Endothelial cell (in vitro differentiated cells): ENCODE measurements around the gene RAPGEF1. TPM values are rescaled to one million over a fixed set of nuclear protein-coding genes. Genes with fewer than 3 reads are reported as not detected.

Experiments used
- DNase-seq: peaks from one replicate; pipeline ENCODE4 v3.0.0; 2021; ENCODE audit warnings: low spot score
- H3K27ac Mint-ChIP-seq: one replicate; pipeline ENCODE4 v1.8.0; 2021; ENCODE audit warnings: mixed read lengths, inconsistent platforms; ENCODE audit not compliant: unreplicated experiment
- H3K27me3 Mint-ChIP-seq: one replicate; pipeline ENCODE4 v1.8.0; 2021; ENCODE audit warnings: mild to moderate bottlenecking, moderate library complexity, mixed read lengths, inconsistent platforms; ENCODE audit not compliant: unreplicated experiment
- H3K36me3 Mint-ChIP-seq: one replicate; pipeline ENCODE4 v1.8.0; 2021; ENCODE audit warnings: mild to moderate bottlenecking, low read depth, mixed read lengths, inconsistent platforms; ENCODE audit not compliant: unreplicated experiment
- H3K4me1 Mint-ChIP-seq: one replicate; pipeline ENCODE4 v1.8.0; 2021; ENCODE audit warnings: mild to moderate bottlenecking, mixed read lengths, inconsistent platforms; ENCODE audit not compliant: unreplicated experiment
- H3K4me3 Mint-ChIP-seq: one replicate; pipeline ENCODE4 v1.8.0; 2021; ENCODE audit warnings: mild to moderate bottlenecking, mixed read lengths, inconsistent platforms; ENCODE audit not compliant: unreplicated experiment
- H3K9me3 Mint-ChIP-seq: one replicate; pipeline ENCODE4 v1.8.0; 2021; ENCODE audit warnings: mixed read lengths, inconsistent platforms; ENCODE audit not compliant: unreplicated experiment
- total RNA-seq: library from RNA; stranded (reverse); fragmentation: NEBNext Ultra II Directional; extraction: Animal tissue kit (Norgen Biotek cat#: 25700); gene quantifications from one replicate; pipeline ENCODE4 v1.2.1, GENCODE V29; 2021; ENCODE audit not compliant: unreplicated experiment
- TF ChIP-seq, protein P1 (sequence below): fragments of 200-600 bp; sonication (generic); IDR thresholded peaks from one replicate; pipeline ENCODE4 v1.5.0; 2021; ENCODE audit warnings: antibody characterized with exemption; ENCODE audit not compliant: unreplicated experiment

Gene RAPGEF1
- total RNA-seq, 1 donor from 2014 or later: 226 TPM

DNA sequence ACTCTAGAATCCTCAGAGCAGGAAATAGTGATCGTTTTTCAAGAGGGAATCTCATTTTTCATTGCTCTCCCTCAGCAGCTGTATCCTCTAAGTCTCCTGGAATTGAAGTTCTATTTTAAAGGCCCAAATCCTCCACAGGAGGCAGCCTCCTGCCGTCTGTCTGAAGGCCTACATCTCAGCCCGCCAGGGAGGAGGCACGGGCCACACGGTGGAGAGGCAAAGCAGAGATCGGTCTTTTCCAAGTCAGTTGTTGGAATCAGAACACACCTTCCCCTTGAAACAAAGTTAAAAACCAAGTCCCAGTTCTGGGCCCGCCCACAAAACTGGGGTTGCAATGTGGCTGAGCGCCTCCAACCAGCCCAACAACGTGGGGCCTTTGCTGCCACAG lies 68.7 kb downstream of the RAPGEF1 start:
- Mint-ChIP-seq H3K4me1 (peaks cover 49% of the 10 kb centered on the region), H3K27me3 (peaks cover 1% of the 10 kb centered on the region), H3K9me3 (no peaks in the 10 kb centered on the region), H3K4me3 (no peak overlapping the region), H3K36me3 (no peaks in the 10 kb centered on the region), H3K27ac (no peak overlapping the region)
- DNase-seq: no peak
- TF ChIP-seq, protein P1, sequence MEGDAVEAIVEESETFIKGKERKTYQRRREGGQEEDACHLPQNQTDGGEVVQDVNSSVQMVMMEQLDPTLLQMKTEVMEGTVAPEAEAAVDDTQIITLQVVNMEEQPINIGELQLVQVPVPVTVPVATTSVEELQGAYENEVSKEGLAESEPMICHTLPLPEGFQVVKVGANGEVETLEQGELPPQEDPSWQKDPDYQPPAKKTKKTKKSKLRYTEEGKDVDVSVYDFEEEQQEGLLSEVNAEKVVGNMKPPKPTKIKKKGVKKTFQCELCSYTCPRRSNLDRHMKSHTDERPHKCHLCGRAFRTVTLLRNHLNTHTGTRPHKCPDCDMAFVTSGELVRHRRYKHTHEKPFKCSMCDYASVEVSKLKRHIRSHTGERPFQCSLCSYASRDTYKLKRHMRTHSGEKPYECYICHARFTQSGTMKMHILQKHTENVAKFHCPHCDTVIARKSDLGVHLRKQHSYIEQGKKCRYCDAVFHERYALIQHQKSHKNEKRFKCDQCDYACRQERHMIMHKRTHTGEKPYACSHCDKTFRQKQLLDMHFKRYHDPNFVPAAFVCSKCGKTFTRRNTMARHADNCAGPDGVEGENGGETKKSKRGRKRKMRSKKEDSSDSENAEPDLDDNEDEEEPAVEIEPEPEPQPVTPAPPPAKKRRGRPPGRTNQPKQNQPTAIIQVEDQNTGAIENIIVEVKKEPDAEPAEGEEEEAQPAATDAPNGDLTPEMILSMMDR: no peak

DNA sequence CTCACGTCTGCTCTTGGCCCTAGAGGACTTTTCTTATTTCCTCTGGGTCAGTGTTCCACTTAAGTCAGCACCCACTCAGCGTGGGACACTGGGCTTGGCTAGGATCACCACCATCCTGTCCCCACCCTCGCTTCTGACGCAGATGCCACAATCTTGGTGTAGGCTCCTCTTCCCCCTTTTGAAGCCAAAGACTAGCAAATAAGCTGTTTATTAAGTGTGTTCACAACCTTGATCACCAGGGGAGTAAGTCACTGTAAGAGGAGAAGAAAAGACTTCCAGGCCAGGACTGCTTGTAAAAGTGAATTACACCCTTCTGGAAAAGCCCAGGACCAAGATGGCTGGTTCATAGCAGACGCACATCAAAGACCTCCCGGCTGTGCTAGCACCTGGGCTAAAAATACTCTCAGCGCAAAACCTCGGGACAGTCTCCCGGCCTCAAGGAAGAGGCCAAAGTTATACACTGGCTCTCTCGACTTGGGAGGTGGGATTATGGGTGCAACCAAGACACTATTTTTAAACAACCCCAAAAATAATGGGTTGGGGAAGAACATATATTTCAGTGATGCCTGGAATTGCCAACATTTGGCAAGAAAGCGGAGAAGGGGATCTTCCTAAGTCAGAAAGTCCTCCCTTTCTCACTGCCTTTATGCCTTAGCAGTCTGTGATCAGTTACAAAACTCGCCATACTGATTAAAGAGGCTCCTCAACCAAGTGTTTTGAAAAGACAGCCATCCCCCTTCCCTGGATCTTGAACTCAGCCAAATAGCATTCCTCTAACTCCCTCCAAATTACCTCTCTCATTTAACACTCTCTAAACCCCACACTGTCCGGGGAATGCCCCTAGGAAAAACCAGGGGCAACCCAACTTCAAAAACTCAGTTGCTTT lies 69.4 kb downstream of the RAPGEF1 start:
- H3K27ac Mint-ChIP-seq: peak overlapping the region; percentile 31
- H3K4me3 Mint-ChIP-seq: no peak overlapping the region
- TF ChIP-seq, protein P1: no peak
- DNase-seq: no peak
- peaks cover 42% of the 10 kb centered on the region for H3K4me1 Mint-ChIP-seq
- H3K27me3 Mint-ChIP-seq: peaks cover 1% of the 10 kb centered on the region
- peaks cover 2% of the 10 kb centered on the region for H3K36me3 Mint-ChIP-seq
- H3K9me3 Mint-ChIP-seq: no peaks in the 10 kb centered on the region

DNA sequence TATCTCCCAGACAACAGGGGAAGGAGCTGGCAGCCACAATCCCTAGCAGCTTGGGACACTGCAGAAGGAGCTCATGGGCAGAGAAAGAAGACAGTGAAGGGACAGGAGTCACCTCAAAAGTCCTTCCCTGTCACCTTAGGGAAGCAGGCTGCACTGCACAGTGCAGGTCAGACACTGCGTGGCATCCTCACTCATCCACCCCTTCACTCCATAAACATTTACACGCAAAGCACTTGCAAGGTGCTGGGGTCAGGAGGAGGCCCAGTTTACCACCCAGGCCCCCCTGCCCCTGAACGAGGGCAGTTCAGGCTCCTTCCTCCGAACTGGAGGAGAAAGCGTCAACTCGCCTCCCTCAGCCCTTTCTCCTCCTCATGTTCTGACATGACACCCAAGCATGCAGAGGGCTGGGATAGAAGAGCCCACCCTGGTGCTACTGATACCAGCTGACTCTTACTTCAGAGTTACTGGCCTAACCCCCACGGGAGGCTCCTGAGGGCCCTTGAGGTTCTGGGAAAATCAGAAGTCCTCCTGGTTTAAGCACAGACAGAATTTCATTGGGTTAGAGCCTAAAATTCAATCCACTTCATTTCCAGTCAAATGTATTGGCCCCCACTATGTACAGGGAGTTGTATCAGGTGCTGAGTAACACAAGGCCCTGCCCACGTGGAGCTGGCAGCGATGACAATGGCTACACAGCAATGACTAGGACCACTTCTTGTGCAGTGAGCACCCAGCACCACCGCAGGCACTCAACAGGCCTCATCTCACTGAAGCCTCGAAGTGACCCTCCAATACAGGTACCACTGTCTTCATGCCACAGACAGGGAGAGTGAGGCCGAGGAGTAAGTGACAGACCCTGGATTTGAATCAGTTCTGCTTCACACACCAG lies 70.4 kb downstream of the RAPGEF1 start:
- peaks cover 1% of the 10 kb centered on the region for H3K27me3 Mint-ChIP-seq
- peaks cover 11% of the 10 kb centered on the region for H3K36me3 Mint-ChIP-seq
- no peak overlapping the region for H3K4me3 Mint-ChIP-seq
- no peaks in the 10 kb centered on the region for H3K9me3 Mint-ChIP-seq
- TF ChIP-seq, protein P1: no peak
- no peak for DNase-seq
- peaks cover 33% of the 10 kb centered on the region for H3K4me1 Mint-ChIP-seq
- H3K27ac Mint-ChIP-seq: no peak overlapping the region

DNA sequence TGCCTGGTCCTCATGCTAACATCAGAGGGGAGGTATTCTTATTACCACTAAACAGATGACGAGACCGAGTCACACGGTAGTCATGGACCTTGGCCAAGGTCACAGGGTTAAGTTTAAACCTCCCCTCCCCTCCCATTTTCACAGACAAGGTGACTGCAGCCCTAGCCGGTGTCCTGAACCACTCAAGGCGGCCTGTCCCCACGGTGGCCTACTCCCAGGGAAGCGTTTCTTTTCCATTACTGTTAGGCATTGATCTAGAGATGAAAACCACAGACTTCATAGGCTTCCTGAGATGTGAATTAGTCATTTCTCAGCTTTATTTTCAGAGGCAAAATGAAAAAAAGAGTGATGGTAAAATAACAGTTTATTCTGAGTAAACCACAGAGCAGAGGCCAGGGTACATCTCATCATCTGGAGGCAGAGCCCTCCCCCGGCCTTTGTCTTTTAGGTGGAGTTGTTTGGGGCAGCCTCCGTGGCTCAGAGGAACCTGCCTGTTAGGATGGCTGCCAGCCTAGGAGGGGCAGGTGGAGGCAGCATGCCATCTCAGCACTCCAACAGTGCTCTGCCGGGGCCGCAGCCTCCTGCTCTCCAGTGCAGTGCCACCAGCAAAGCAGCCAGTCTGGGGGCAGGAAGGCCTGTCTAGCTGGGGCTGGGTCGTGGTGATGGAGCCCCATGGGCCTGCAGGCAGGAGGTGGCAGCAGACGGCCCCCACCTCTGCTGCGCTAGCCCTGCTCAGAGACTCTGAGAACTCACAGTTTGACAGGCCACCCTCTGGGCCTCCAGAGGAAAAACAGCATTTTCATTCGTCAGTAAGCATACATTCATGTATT lies 71.2 kb downstream of the RAPGEF1 start:
- H3K4me3 Mint-ChIP-seq: no peak overlapping the region
- H3K9me3 Mint-ChIP-seq: no peaks in the 10 kb centered on the region
- H3K36me3 Mint-ChIP-seq: peaks cover 17% of the 10 kb centered on the region
- TF ChIP-seq, protein P1: no peak
- peaks cover 1% of the 10 kb centered on the region for H3K27me3 Mint-ChIP-seq
- no peak for DNase-seq
- H3K4me1 Mint-ChIP-seq: peaks cover 30% of the 10 kb centered on the region
- H3K27ac Mint-ChIP-seq: no peak overlapping the region
